Natural killer cell (primary cell): ENCODE data around the gene SACM1L. TPM values are rescaled to one million over a fixed set of nuclear protein-coding genes. Genes with fewer than 3 reads are reported as not detected.

Source experiments
- ATAC-seq, 3 donors: fragments of 150-1000 bp in 2 of 3; fragments of 200-7000 bp in 1 of 3; cut with Tn5 transposase; 1 replicate in 1 of 3; 2 replicates in 2 of 3; pipeline ENCODE4 v1.10.0; 2021; ENCODE audit warnings: mild to moderate bottlenecking in 2 of 3, moderate library complexity in 2 of 3
- DNase-seq, 2 donors: peaks; one replicate each; pipeline versions ENCODE4 v3.0.0 to v3.0.0-alpha.2; 2013 to 2021; ENCODE audit warnings: mixed read lengths in 1 of 2
- H3K27ac ChIP-seq: one replicate; pipeline ENCODE4 v1.5.1; 2013; ENCODE audit warnings: mild to moderate bottlenecking, low read length
- H3K27me3 ChIP-seq: one replicate; pipeline ENCODE4 v1.6.1; 2013; ENCODE audit warnings: low read length; ENCODE audit not compliant: control insufficient read depth, insufficient read depth
- H3K36me3 ChIP-seq: one replicate; pipeline ENCODE4 v1.6.1; 2013; ENCODE audit warnings: low read length; ENCODE audit not compliant: control insufficient read depth, insufficient read depth
- H3K4me1 ChIP-seq: one replicate; pipeline ENCODE4 v1.6.1; 2013; ENCODE audit warnings: low read length; ENCODE audit not compliant: control insufficient read depth, insufficient read depth
- H3K4me3 ChIP-seq: one replicate; pipeline ENCODE4 v1.5.1; 2013; ENCODE audit warnings: low read length
- H3K9me3 ChIP-seq: one replicate; pipeline ENCODE4 v1.6.1; 2013; ENCODE audit warnings: low read length; ENCODE audit not compliant: control insufficient read depth, insufficient read depth
- H3K27ac Mint-ChIP-seq, 2 donors: one replicate each; pipeline ENCODE4 v1.8.0; 2022; ENCODE audit warnings: mild to moderate bottlenecking in 2 of 2, mixed read lengths in 2 of 2, moderate library complexity in 1 of 2
- H3K27me3 Mint-ChIP-seq, 2 donors: one replicate each; pipeline ENCODE4 v1.8.0; 2022; ENCODE audit warnings: low read depth in 2 of 2, mixed read lengths in 2 of 2
- H3K36me3 Mint-ChIP-seq: one replicate; pipeline ENCODE4 v1.8.0; 2022; ENCODE audit warnings: mixed read lengths
- H3K4me1 Mint-ChIP-seq, 2 donors: one replicate each; pipeline ENCODE4 v1.8.0; 2022; ENCODE audit warnings: mixed read lengths in 2 of 2
- H3K4me3 Mint-ChIP-seq: one replicate; pipeline ENCODE4 v1.8.0; 2022; ENCODE audit warnings: mild to moderate bottlenecking, moderate library complexity, mixed read lengths
- H3K9me3 Mint-ChIP-seq, 2 donors: one replicate each; pipeline ENCODE4 v1.8.0; 2022; ENCODE audit warnings: mixed read lengths in 2 of 2
- CTCF ChIP-seq: fragments of 200-600 bp; IDR thresholded peaks from one replicate; pipeline ENCODE4 v1.8.0; 2022; ENCODE audit warnings: antibody characterized with exemption
- WGBS: methylation state at CpG from one replicate; pipeline ENCODE4 v1.1.7; 2013; ENCODE audit warnings: missing lambda C conversion rate; ENCODE audit not compliant: insufficient coverage; 5-methylcytosine and 5-hydroxymethylcytosine counted together
- intact Hi-C: fragments of 100-400 bp; cut with micrococcal nuclease; formaldehyde crosslinking; loops from one replicate; pipeline ENCODE4 v1.14.2; 2022
- total RNA-seq, 4 donors: library from RNA; stranded (reverse); fragments of 120-200 nt in 1 of 4; gene quantifications; one replicate each; pipeline versions ENCODE4 v1.2.3 to v1.2.4, GENCODE V29; 2013 to 2022

SACM1L gene
- total RNA-seq, 3 donors from 2014 or later (not counting 1 experiment from before 2014, with no cell fraction given): 93.2 to 110 (median 93.9) TPM

GRCh38 chr3:45761831-45762230 lies 72.6 kb downstream of the SACM1L start:
- TF ChIP-seq CTCF: no peak
- Histone ChIP-seq H3K36me3 (no peaks in the 10 kb centered on the region), H3K9me3 (no peaks in the 10 kb centered on the region), H3K4me1 (peaks cover 8% of the 10 kb centered on the region), H3K4me3 (no peak overlapping the region), H3K27ac (no peak overlapping the region), H3K27me3 (no peaks in the 10 kb centered on the region)
- no peaks in the 10 kb centered on the region for H3K27me3 Mint-ChIP-seq
- no peaks in the 10 kb centered on the region for H3K9me3 Mint-ChIP-seq
- DNase-seq (no peak), ATAC-seq (no peak)
- intact Hi-C loops: loop anchor here (1.0 to 2.0 kb wide), 2 partner anchors 167 to 317 kb away; no protein-coding TSS in a partner anchor
- H3K4me3 Mint-ChIP-seq: no peak overlapping the region
- WGBS: 91% methylated on average over 10 of the region's 10 CpGs
- no peak overlapping the region for H3K27ac Mint-ChIP-seq
- no peaks in the 10 kb centered on the region for H3K36me3 Mint-ChIP-seq
- H3K4me1 Mint-ChIP-seq: peaks cover 4 to 6% of the 10 kb centered on the region in 2 donors

- H3K9me3 Mint-ChIP-seq: no peaks in the 10 kb centered on the region
- no peak for TF ChIP-seq CTCF
- no peak for ATAC-seq
- Histone ChIP-seq H3K27me3 (no peaks in the 10 kb centered on the region), H3K9me3 (no peaks in the 10 kb centered on the region), H3K4me3 (no peak overlapping the region), H3K27ac (no peak overlapping the region), H3K36me3 (no peaks in the 10 kb centered on the region), H3K4me1 (peaks cover 8% of the 10 kb centered on the region)
- no peak overlapping the region for H3K27ac Mint-ChIP-seq
- DNase-seq: no peak
- WGBS: 92% methylated on average over 19 of the region's 19 CpGs
- H3K4me1 Mint-ChIP-seq: peaks cover 4 to 6% of the 10 kb centered on the region in 2 donors
- H3K4me3 Mint-ChIP-seq: no peak overlapping the region
- intact Hi-C loops: no loop called here
- H3K27me3 Mint-ChIP-seq: peaks cover 0 to 6% of the 10 kb centered on the region in 2 donors
- no peaks in the 10 kb centered on the region for H3K36me3 Mint-ChIP-seq
Measured at GRCh38 chr3:45762647-45763302, 73.6 kb downstream of the SACM1L start.

- Histone ChIP-seq H3K27ac (no peak overlapping the region), H3K36me3 (no peaks in the 10 kb centered on the region), H3K4me3 (no peak overlapping the region), H3K27me3 (peaks cover 3% of the 10 kb centered on the region), H3K9me3 (no peaks in the 10 kb centered on the region), H3K4me1 (peaks cover 8% of the 10 kb centered on the region)
- Mint-ChIP-seq H3K36me3 (no peaks in the 10 kb centered on the region), H3K9me3 (no peaks in the 10 kb centered on the region), H3K27ac (no peak overlapping the region), H3K4me3 (no peak overlapping the region), H3K27me3 (peaks cover 0 to 11% of the 10 kb centered on the region in 2 donors), H3K4me1 (peaks cover 4 to 6% of the 10 kb centered on the region in 2 donors)
- TF ChIP-seq CTCF: no peak
- WGBS: 94% methylated on average over 5 of the region's 5 CpGs
- intact Hi-C loops: no loop called here
- DNase-seq: no peak
- no peak for ATAC-seq
Measured at GRCh38 chr3:45763303-45763675, 74.1 kb downstream of the SACM1L start.
